HepG2 (cell line): ENCODE data around the gene CEP57L1.

ENCODE experiments used
- CTCF ChIP-seq: sonication (generic); formaldehyde crosslinking; IDR thresholded peaks from 2 replicates; pipeline ENCODE4 v1.5.0; 2020; ENCODE audit warnings: mild to moderate bottlenecking, missing genetic modification reagents, moderate library complexity
- ZNF629 ChIP-seq: sonication (generic); formaldehyde crosslinking; conservative IDR thresholded peaks from 2 replicates; pipeline ENCODE4 v1.5.0; 2020; ENCODE audit warnings: missing genetic modification reagents
- TF ChIP-seq, protein P1 (sequence below): IDR thresholded peaks from 2 replicates; pipeline ENCODE4 v1.6.1; 2012; ENCODE audit warnings: inconsistent platforms

- no peak for TF ChIP-seq CTCF (CRISPR knock-in tag)
- TF ChIP-seq ZNF629 (CRISPR knock-in tag): no peak
- TF ChIP-seq, protein P1, sequence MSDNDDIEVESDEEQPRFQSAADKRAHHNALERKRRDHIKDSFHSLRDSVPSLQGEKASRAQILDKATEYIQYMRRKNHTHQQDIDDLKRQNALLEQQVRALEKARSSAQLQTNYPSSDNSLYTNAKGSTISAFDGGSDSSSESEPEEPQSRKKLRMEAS: no peak
Measured at GRCh38 chr6:109204511-109204910, 109.2 kb downstream of the CEP57L1 start.
